Astrocyte (in vitro differentiated cells and primary cell): ENCODE measurements around the gene TMEM97. TPM values are rescaled to one million over a fixed set of nuclear protein-coding genes. Genes with fewer than 3 reads are reported as not detected.

ENCODE experiments used
- DNase-seq: peaks from one replicate; pipeline ENCODE4 v3.0.0-alpha.2; 2010; ENCODE audit warnings: low read depth
- FAIRE-seq: peaks from 2 replicates; lab custom pipeline; 2011; peaks lifted over from hg19 to GRCh38; lab: Jason Lieb, UNC
- H2AFZ ChIP-seq: 2 replicates; pipeline ENCODE4 v1.6.0; 2012; ENCODE audit warnings: low read depth, low read length, inconsistent platforms
- H3K27ac ChIP-seq: 2 replicates; pipeline ENCODE4 v1.5.1; 2011; ENCODE audit warnings: low read depth, low read length, inconsistent platforms
- H3K27me3 ChIP-seq: 2 replicates; pipeline ENCODE4 v1.6.0; 2011; ENCODE audit warnings: low read length, inconsistent platforms; ENCODE audit not compliant: insufficient read depth
- H3K36me3 ChIP-seq: 2 replicates; pipeline ENCODE4 v1.5.1; 2011; ENCODE audit warnings: low read length, inconsistent platforms; ENCODE audit not compliant: insufficient read depth
- H3K4me1 ChIP-seq: 2 replicates; pipeline ENCODE4 v1.5.1; 2011; ENCODE audit warnings: low read length, inconsistent platforms; ENCODE audit not compliant: insufficient read depth
- H3K4me2 ChIP-seq: 2 replicates; pipeline ENCODE4 v1.6.0; 2012; ENCODE audit warnings: low read length, inconsistent platforms
- H3K4me3 ChIP-seq: 2 replicates; pipeline ENCODE4 v1.5.1; 2011; ENCODE audit warnings: low read depth, mild to moderate bottlenecking, low read length, inconsistent platforms; ENCODE audit not compliant: insufficient read depth
- H3K79me2 ChIP-seq: 2 replicates; pipeline ENCODE4 v1.6.0; 2012; ENCODE audit warnings: mild to moderate bottlenecking, low read length, inconsistent platforms; ENCODE audit not compliant: insufficient read depth
- H3K9ac ChIP-seq: 2 replicates; pipeline ENCODE4 v1.6.0; 2012; ENCODE audit warnings: mild to moderate bottlenecking, low read length, inconsistent platforms
- H3K9me3 ChIP-seq: 2 replicates; pipeline ENCODE4 v1.5.1; 2012; ENCODE audit warnings: low read depth, mild to moderate bottlenecking, low read length, inconsistent platforms; ENCODE audit not compliant: insufficient read depth
- H4K20me1 ChIP-seq: 2 replicates; pipeline ENCODE4 v1.6.0; 2012; ENCODE audit warnings: low read length, inconsistent platforms; ENCODE audit not compliant: insufficient read depth
- H3K27ac Mint-ChIP-seq: one replicate; pipeline ENCODE4 v1.8.0; 2021; ENCODE audit warnings: mild to moderate bottlenecking, mixed read lengths; ENCODE audit not compliant: unreplicated experiment
- H3K27me3 Mint-ChIP-seq: one replicate; pipeline ENCODE4 v1.8.0; 2021; ENCODE audit warnings: low read depth, mixed read lengths; ENCODE audit not compliant: unreplicated experiment
- H3K36me3 Mint-ChIP-seq: one replicate; pipeline ENCODE4 v1.8.0; 2021; ENCODE audit warnings: low read depth, mixed read lengths; ENCODE audit not compliant: unreplicated experiment
- H3K4me1 Mint-ChIP-seq: one replicate; pipeline ENCODE4 v1.8.0; 2021; ENCODE audit warnings: low read depth, mixed read lengths; ENCODE audit not compliant: unreplicated experiment
- H3K4me3 Mint-ChIP-seq: one replicate; pipeline ENCODE4 v1.8.0; 2021; ENCODE audit warnings: mild to moderate bottlenecking, moderate library complexity, mixed read lengths; ENCODE audit not compliant: unreplicated experiment
- H3K9me3 Mint-ChIP-seq: one replicate; pipeline ENCODE4 v1.8.0; 2021; ENCODE audit warnings: mild to moderate bottlenecking, mixed read lengths; ENCODE audit not compliant: unreplicated experiment
- CTCF ChIP-seq: IDR thresholded peaks from 2 replicates; pipeline ENCODE4 v1.5.1; 2011; ENCODE audit warnings: low read depth, mild to moderate bottlenecking, inconsistent platforms, low read length, moderate library complexity; ENCODE audit not compliant: insufficient read depth
- EZH2 ChIP-seq: IDR thresholded peaks from 2 replicates; pipeline ENCODE4 v1.6.1; 2012; ENCODE audit warnings: mild to moderate bottlenecking, low read length, inconsistent platforms; ENCODE audit not compliant: insufficient read depth
- total RNA-seq: library from RNA; stranded (reverse); gene quantifications from 2 replicates; pipeline ENCODE4 v1.2.1, GENCODE V29; 2021

Gene TMEM97
- total RNA-seq, 1 donor from 2014 or later = 20.4 TPM

GRCh38 chr17:28363186-28363585, 44.2 kb downstream of the TMEM97 start:
- Histone ChIP-seq H3K9me3 (no peaks in the 10 kb centered on the region), H2AFZ (no peak overlapping the region), H3K79me2 (peaks cover 10% of the 10 kb centered on the region), H3K4me1 (peaks cover 4% of the 10 kb centered on the region), H3K36me3 (peaks cover 24% of the 10 kb centered on the region), H4K20me1 (no peaks in the 10 kb centered on the region), H3K9ac (no peak overlapping the region), H3K27ac (no peak overlapping the region), H3K27me3 (no peaks in the 10 kb centered on the region), H3K4me3 (no peak overlapping the region), H3K4me2 (no peak overlapping the region)
- no peak overlapping the region for H3K4me3 Mint-ChIP-seq
- H3K4me1 Mint-ChIP-seq = no peaks in the 10 kb centered on the region
- FAIRE-seq = no peak
- no peaks in the 10 kb centered on the region for H3K27me3 Mint-ChIP-seq
- no peak for TF ChIP-seq EZH2
- TF ChIP-seq CTCF = no peak
- DNase-seq = no peak
- no peak overlapping the region for H3K27ac Mint-ChIP-seq
- no peaks in the 10 kb centered on the region for H3K9me3 Mint-ChIP-seq
- peaks cover 13% of the 10 kb centered on the region for H3K36me3 Mint-ChIP-seq

- no peak overlapping the region for H3K4me3 Mint-ChIP-seq
- FAIRE-seq = no peak
- no peak overlapping the region for H2AFZ ChIP-seq
- H3K36me3 Mint-ChIP-seq = peaks cover 13% of the 10 kb centered on the region
- TF ChIP-seq EZH2 = no peak
- TF ChIP-seq CTCF = no peak
- no peaks in the 10 kb centered on the region for H3K9me3 Mint-ChIP-seq
- no peaks in the 10 kb centered on the region for H3K4me1 Mint-ChIP-seq
- no peak overlapping the region for H3K27ac ChIP-seq
- peaks cover 3% of the 10 kb centered on the region for H3K79me2 ChIP-seq
- no peak overlapping the region for H3K9ac ChIP-seq
- no peaks in the 10 kb centered on the region for H4K20me1 ChIP-seq
- no peak overlapping the region for H3K4me2 ChIP-seq
- DNase-seq = no peak
- no peaks in the 10 kb centered on the region for H3K27me3 Mint-ChIP-seq
- peaks cover 24% of the 10 kb centered on the region for H3K36me3 ChIP-seq
- H3K9me3 ChIP-seq = no peaks in the 10 kb centered on the region
- no peak overlapping the region for H3K4me3 ChIP-seq
- H3K4me1 ChIP-seq = no peaks in the 10 kb centered on the region
- H3K27me3 ChIP-seq = no peaks in the 10 kb centered on the region
- H3K27ac Mint-ChIP-seq = no peak overlapping the region
Measured at GRCh38 chr17:28363776-28364650, 45.0 kb downstream of the TMEM97 start.
